WTC11 (cell line): ENCODE measurements around the gene PCYOX1L. TPM values are rescaled to one million over a fixed set of nuclear protein-coding genes. Genes with fewer than 3 reads are reported as not detected.
A peak's percentile ranks its signal among the peaks of the same experiment; 100 is the strongest.

ENCODE experiments used
- ATAC-seq: fragments of 200-7000 bp; cut with Tn5 transposase; 2 replicates; pipeline ENCODE4 v1.10.0; 2021; ENCODE audit warnings: mild to moderate bottlenecking, moderate library complexity
- CTCF ChIA-PET: fragments of 300-600 bp; sonication (Branson Sonifier 250); formaldehyde crosslinking; loops from one replicate; lab custom pipeline; 2021; ENCODE audit warnings: antibody characterized with exemption; lab: Charles Lee
- POLR2A ChIA-PET: fragments of 350-600 bp; sonication (Branson Sonifier 250); formaldehyde crosslinking; loops from one replicate; lab custom pipeline; 2021; ENCODE audit warnings: antibody characterized with exemption; lab: Charles Lee
- DNase-seq: peaks from one replicate; pipeline ENCODE4 v3.0.0; 2021; ENCODE audit warnings: low spot score
- H3K27ac Mint-ChIP-seq: 2 replicates; pipeline ENCODE4 v1.8.0; 2021; ENCODE audit warnings: mixed read lengths
- H3K27me3 Mint-ChIP-seq: 2 replicates; pipeline ENCODE4 v1.8.0; 2021; ENCODE audit warnings: low read depth, mild to moderate bottlenecking, moderate library complexity, mixed read lengths
- H3K36me3 Mint-ChIP-seq: 2 replicates; pipeline ENCODE4 v1.8.0; 2021; ENCODE audit warnings: mixed read lengths
- H3K4me1 Mint-ChIP-seq: 2 replicates; pipeline ENCODE4 v1.8.0; 2022; ENCODE audit warnings: mixed read lengths
- H3K4me3 Mint-ChIP-seq: 2 replicates; pipeline ENCODE4 v1.8.0; 2021; ENCODE audit warnings: mild to moderate bottlenecking, moderate library complexity, mixed read lengths
- H3K9me3 Mint-ChIP-seq: 2 replicates; pipeline ENCODE4 v1.8.0; 2021; ENCODE audit warnings: mixed read lengths
- FOXK1 ChIP-seq: sonication (generic); formaldehyde crosslinking; IDR thresholded peaks from 2 replicates; pipeline ENCODE4 v1.8.0; 2022; ENCODE audit warnings: mild to moderate bottlenecking, moderate library complexity, missing genetic modification reagents
- ZNF121 ChIP-seq: sonication (generic); formaldehyde crosslinking; IDR thresholded peaks from 2 replicates; pipeline ENCODE4 v1.8.0; 2023; ENCODE audit warnings: missing genetic modification reagents
- ZNF396 ChIP-seq: fragments of 250-450 bp; sonication (Bioruptor Pico); IDR thresholded peaks from 2 replicates; pipeline ENCODE4 v1.8.0; 2021; ENCODE audit warnings: mild to moderate bottlenecking, moderate library complexity, borderline replicate concordance
- total RNA-seq: library from RNA; stranded (reverse); gene quantifications from 3 replicates; pipeline ENCODE4 v1.2.3, GENCODE V29; 2021

The PCYOX1L gene
- total RNA-seq, 1 experiment from 2014 or later, result 8.1 TPM

- ChIA-PET CTCF (interaction anchor here (0.8 to 1.8 kb wide), 3 partner anchors 12 to 46 kb away, joined by 3 to 8 read pairs (median 3); no protein-coding TSS in a partner anchor), POLR2A (no interaction called here)
- Mint-ChIP-seq H3K27ac (0 out of 2 replicates have a peak overlapping the region, but pooled peaks have one; percentile 45), H3K4me1 (peaks cover 31% of the 10 kb centered on the region), H3K9me3 (no peaks in the 10 kb centered on the region), H3K4me3 (no peak overlapping the region), H3K27me3 (no peaks in the 10 kb centered on the region), H3K36me3 (no peaks in the 10 kb centered on the region)
- DNase-seq (no peak), ATAC-seq (no peak)
- no peak for TF ChIP-seq FOXK1
Observed at GRCh38 chr5:149417711-149418368, 60.0 kb downstream of the PCYOX1L start.

- TF ChIP-seq ZNF396 (no peak), ZNF121 (CRISPR knock-in tag) (peak; percentile 89)
- TF ChIP-seq, all 79 proteins: peak for 1
- Mint-ChIP-seq H3K4me3 (no peak overlapping the region), H3K9me3 (no peaks in the 10 kb centered on the region), H3K4me1 (peaks cover 43% of the 10 kb centered on the region), H3K27me3 (no peaks in the 10 kb centered on the region), H3K27ac (no peak overlapping the region), H3K36me3 (no peaks in the 10 kb centered on the region)
- ChIA-PET POLR2A (interaction anchor here (0.5 kb wide), 1 partner anchor 34 kb away, joined by 7 read pairs; no protein-coding TSS in a partner anchor), CTCF (interaction anchor here (0.8 to 2.7 kb wide), 8 partner anchors 10 to 51 kb away, joined by 3 to 10 read pairs (median 6); no protein-coding TSS in a partner anchor)
- DNase-seq, result no peak
- ATAC-seq, result no peak
Observed at GRCh38 chr5:149418910-149419531, 61.2 kb downstream of the PCYOX1L start.

Other genes with a start within 250 kb of the PCYOX1L start
- gene ABLIM3, start 216.6 kb upstream of the PCYOX1L start, total RNA-seq, result 0.33 to 0.69 TPM (median 0.46 TPM) in 3 replicates
- 5.7 to 8.4 TPM (median 6.9 TPM) in 3 replicates for gene AFAP1L1, start 86.2 kb upstream of the PCYOX1L start, total RNA-seq
- 35.3 to 48.6 TPM (median 35.5 TPM) in 3 replicates for gene GRPEL2, start 12.5 kb upstream of the PCYOX1L start, total RNA-seq
- gene IL17B, start 21.2 kb downstream of the PCYOX1L start, total RNA-seq, result not detected in 3 replicates
- 265 to 276 TPM (median 269 TPM) in 3 replicates for gene CSNK1A1, start 193.4 kb downstream of the PCYOX1L start, total RNA-seq
- 0.66 to 1.1 TPM (median 0.71 TPM) in 3 replicates for gene ARHGEF37, start 223.5 kb downstream of the PCYOX1L start, total RNA-seq